HuH-7 (cell line): ENCODE results near the gene KCNK13.
A peak's percentile ranks its signal among the peaks of the same experiment; 100 is the strongest.
"Not testable (repeated sequence)": the region's sequence is repeated elsewhere in the genome, so short reads cannot be mapped to it uniquely, and the experiment has no call there.

ENCODE experiments used
- DNase-seq: peaks from one replicate; pipeline ENCODE4 v3.0.0; 2011; ENCODE audit warnings: low spot score

KCNK13 gene

GRCh38 chr14:90061685-90062126 is at the start of gene KCNK13:
KCNK13 (plus strand) TSS chr14:90061994; CDS start chr14:90062206, 212 bp downstream.
- DNase-seq, result peak; percentile 21

- DNase-seq, result no peak
Observed at GRCh38 chr14:90017371-90017770, 44.4 kb upstream of the KCNK13 start.

GRCh38 chr14:90019824-90020523 is 41.8 kb upstream of the KCNK13 start:
- no peak for DNase-seq

- DNase-seq, result no peak
Observed at GRCh38 chr14:90023176-90023896, 38.5 kb upstream of the KCNK13 start.

- DNase-seq, result no peak
Observed at GRCh38 chr14:90024910-90025309, 36.9 kb upstream of the KCNK13 start.

GRCh38 chr14:90026608-90027007 is 35.2 kb upstream of the KCNK13 start:
- DNase-seq, result not testable (repeated sequence)

GRCh38 chr14:90027842-90028241 is 34.0 kb upstream of the KCNK13 start:
- DNase-seq, result no peak

- DNase-seq, result no peak
Observed at GRCh38 chr14:90034156-90034555, 27.6 kb upstream of the KCNK13 start.

- DNase-seq, result no peak
Observed at GRCh38 chr14:90034835-90035525, 26.8 kb upstream of the KCNK13 start.

GRCh38 chr14:90039253-90040010 is 22.4 kb upstream of the KCNK13 start:
- no peak for DNase-seq

GRCh38 chr14:90040411-90040810 is 21.4 kb upstream of the KCNK13 start:
- no peak for DNase-seq

- no peak for DNase-seq
Observed at GRCh38 chr14:90042496-90043252, 19.1 kb upstream of the KCNK13 start.

GRCh38 chr14:90045616-90046015 is 16.2 kb upstream of the KCNK13 start:
- no peak for DNase-seq

GRCh38 chr14:90049390-90049789 is 12.4 kb upstream of the KCNK13 start:
- no peak for DNase-seq

- DNase-seq, result no peak
Observed at GRCh38 chr14:90050271-90050670, 11.5 kb upstream of the KCNK13 start.

- DNase-seq, result no peak
Observed at GRCh38 chr14:90053044-90053443, 8.8 kb upstream of the KCNK13 start.

- DNase-seq, result no peak
Observed at GRCh38 chr14:90054803-90055202, 7.0 kb upstream of the KCNK13 start.

GRCh38 chr14:90056826-90057225 is 5.0 kb upstream of the KCNK13 start:
- DNase-seq, result no peak

- DNase-seq, result no peak
Observed at GRCh38 chr14:90058876-90059458, 2.8 kb upstream of the KCNK13 start.

GRCh38 chr14:90060312-90060964 is 1.4 kb upstream of the KCNK13 start:
- peak; percentile 79 for DNase-seq
